ENCODE data around the gene BACH1. TPM values are rescaled to one million over a fixed set of nuclear protein-coding genes. Genes with fewer than 3 reads are reported as not detected.

The BACH1 gene
- total and polyA plus RNA-seq, 2 of the 8 experiments (the other 6 are each of a cell fraction or from before 2014, with no cell fraction given), result 6.9 to 50.7 TPM

DNA sequence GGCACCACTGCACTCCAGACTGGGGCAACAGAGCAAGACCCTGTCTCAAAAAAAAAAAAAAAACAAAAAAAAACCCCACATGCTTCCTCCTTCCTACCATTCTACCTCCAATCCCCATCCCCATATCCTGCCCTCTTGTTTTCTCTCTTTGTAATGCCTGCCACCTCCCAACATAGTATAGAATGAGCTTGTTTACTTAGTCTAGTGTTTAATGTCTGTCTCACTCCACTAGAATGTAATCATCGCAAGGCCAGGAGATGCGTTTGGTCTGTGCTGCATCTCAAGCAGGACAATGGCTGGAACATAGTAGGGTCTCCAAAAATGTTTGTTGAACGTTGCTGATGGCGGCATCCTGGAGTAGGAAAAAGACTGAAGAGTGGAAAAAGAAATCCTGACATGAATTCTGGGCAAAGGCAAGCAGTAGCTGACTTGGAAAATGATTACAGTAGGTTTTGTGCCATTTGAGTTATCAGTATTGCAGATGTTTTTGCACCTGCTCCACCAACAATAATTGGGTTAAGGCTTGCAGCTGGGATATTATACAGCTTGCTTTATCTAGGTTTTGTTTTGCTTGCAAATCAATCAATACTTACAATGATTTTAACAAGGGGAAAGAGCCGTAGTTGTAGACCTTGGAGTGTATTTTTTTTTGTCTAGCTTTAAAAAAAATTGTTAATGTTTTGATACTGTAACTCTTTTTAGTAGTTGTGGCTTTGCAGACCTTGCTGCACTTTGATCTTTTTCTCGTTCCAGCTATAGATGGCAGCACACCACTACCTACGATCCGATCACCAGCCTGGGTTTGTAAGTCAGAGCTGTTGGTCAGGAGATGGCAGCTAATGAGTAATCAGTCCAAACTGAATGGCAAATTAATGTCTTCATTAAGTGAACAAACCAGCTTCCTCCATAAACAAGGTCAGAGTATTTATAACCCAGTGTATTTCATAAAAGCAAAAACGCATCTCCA lies 62.4 kb downstream of the BACH1 start:
- Histone ChIP-seq H4K91ac (replicated peaks; ENCODE audit: insufficient read length, low read length) (no peak overlapping the region), H3K18ac (ENCODE audit: extremely low read depth, low read length) (no peak overlapping the region), H3K56ac (replicated peaks; ENCODE audit: insufficient read length, low read depth, low read length) (no peak overlapping the region), H2AFZ (ENCODE audit: low read length) (no peak overlapping the region), H3K4me2 (ENCODE audit: insufficient read depth in 1 of 2, low read depth in 2 of 2, low read length in 2 of 2) (no peak overlapping the region), H4K20me1 (replicated peaks in 1 of 2; ENCODE audit: control insufficient read depth in 1 of 2, insufficient read depth in 2 of 2, low read length in 2 of 2) (no peaks in the 10 kb centered on the region), H3K4ac (replicated peaks; ENCODE audit: insufficient read length, low read depth, low read length) (no peak overlapping the region), H3K23me2 (ENCODE audit: low read depth, low read length) (no peaks in the 10 kb centered on the region), H3K79me1 (ENCODE audit: low read depth, low read length) (no peaks in the 10 kb centered on the region; the same call in 1 of the 2 replicates), H3K23ac (ENCODE audit: insufficient read length) (no peak overlapping the region), H3K9me3 (ENCODE audit: insufficient read depth in 2 of 2, low read depth in 1 of 2, low read length in 1 of 2) (no peaks in the 10 kb centered on the region), H3K4me1 (replicated peaks in 1 of 4; ENCODE audit: control insufficient read depth in 3 of 4, insufficient read depth in 4 of 4, low read length in 3 of 4) (no peaks in the 10 kb centered on the region), H2AK5ac (ENCODE audit: low read depth, low read length) (no peak overlapping the region), H3K36me3 (ENCODE audit: control insufficient read depth in 2 of 4, insufficient read depth in 4 of 4, low read length in 3 of 4) (no peaks in the 10 kb centered on the region; a peak in 1 of 8 replicates), H2BK20ac (ENCODE audit: low read length) (no peak overlapping the region), H2BK12ac (ENCODE audit: low read depth, low read length) (no peak overlapping the region), H2BK15ac (ENCODE audit: low read length) (no peak overlapping the region), H4K8ac (ENCODE audit: extremely low read depth, insufficient read depth, low read length) (no peak overlapping the region), H3K79me2 (ENCODE audit: control insufficient read depth in 1 of 2, insufficient read depth in 2 of 2, low read length in 2 of 2) (no peaks in the 10 kb centered on the region), H3K14ac (ENCODE audit: insufficient read length) (no peak overlapping the region), H3K27me3 (replicated peaks in 1 of 4; ENCODE audit: control insufficient read depth in 3 of 4, extremely low read depth in 1 of 4, insufficient read depth in 3 of 4, low read length in 3 of 4) (no peaks in the 10 kb centered on the region), H4K5ac (ENCODE audit: insufficient read length, low read depth, low read length) (no peak overlapping the region), H3K9ac (replicated peaks in 1 of 4; ENCODE audit: extremely low read depth in 1 of 4, low read depth in 3 of 4, low read length in 3 of 4) (no peak overlapping the region), H2BK120ac (replicated peaks; ENCODE audit: low read depth, low read length) (no peak overlapping the region), H3K27ac (ENCODE audit: low read depth, low read length) (no peak overlapping the region), H3K4me3 (ENCODE audit: extremely low read depth in 1 of 4, insufficient read depth in 2 of 4, low read depth in 3 of 4, low read length in 4 of 4) (no peak overlapping the region), H2BK5ac (ENCODE audit: low read depth, low read length) (no peak overlapping the region)
- FAIRE-seq (peak; percentile 19), DNase-seq (ENCODE audit: low read depth in 1 of 2, low spot score in 2 of 2) (no peak)
- TF ChIP-seq SP1 (IDR thresholded peaks at IDR 0.05; ENCODE audit: low read depth, low read length) (no peak), HDAC6 (IDR thresholded peaks at IDR 0.05; ENCODE audit: low read depth, low read length) (no peak), CBX8 (IDR thresholded peaks at IDR 0.05; ENCODE audit: borderline replicate concordance, low read depth, low read length) (no peak), CTCF (IDR thresholded peaks at IDR 0.05; ENCODE audit: control extremely low read depth in 1 of 3, insufficient read depth in 1 of 3, low read depth in 1 of 3, low read length in 3 of 3) (peak in 2 of 3 experiments; percentile 11 to 20; a peak in 3 of 4 replicates), KDM5A (IDR thresholded peaks at IDR 0.05; ENCODE audit: low read length) (no peak), KDM4A (IDR thresholded peaks at IDR 0.05; ENCODE audit: low read depth, low read length, severe bottlenecking) (no peak), RAD21 (IDR thresholded peaks at IDR 0.05 in 1 of 2, conservative IDR thresholded peaks at IDR 0.05 in 1 of 2; ENCODE audit: low read depth in 2 of 2, low read length in 2 of 2) (peak; percentile 49 to 59; a peak in 3 of 4 replicates)
- WGBS, 2 experiments (ENCODE audit: extremely low coverage in 1 of 2, insufficient coverage in 1 of 2, insufficient read length in 1 of 2, insufficient replicate concordance in 2 of 2, low coverage in 1 of 2, low lambda C conversion rate in 2 of 2, missing lambda C conversion rate in 1 of 2), result 92% methylated on average over 9 of the region's 9 CpGs; no CpG with 5 or more reads in 1 of the 2 experiments
- ChIA-PET POLR2A (ENCODE audit: partially characterized antibody) (no interaction called here), CTCF (ENCODE audit: partially characterized antibody) (interaction anchor here (0.7 to 5.3 kb wide), 21 partner anchors 9 to 491 kb away, joined by 3 to 42 read pairs (median 4); no protein-coding TSS in a partner anchor)

All from H1 (cell line).